Gastrocnemius medialis (tissue), 4 donors: Measurements from ENCODE around the gene CNKSR2. TPM values are rescaled to one million over a fixed set of nuclear protein-coding genes. Genes with fewer than 3 reads are reported as not detected.

ENCODE experiments used
- ATAC-seq, 2 donors: fragments of 150-250 bp; one replicate each; pipeline ENCODE4 v1.9.1; 2016
- DNase-seq, 2 donors: peaks; one replicate each; pipeline ENCODE4 v3.0.0-alpha.2; 2019
- H3K27ac ChIP-seq, 4 donors: fragments of 200-600 bp; sonication (generic); 1 replicate in 1 of 4; 2 replicates in 3 of 4; pipeline ENCODE4 v1.5.1; 2016 to 2018; ENCODE audit warnings: mild to moderate bottlenecking in 2 of 4, moderate library complexity in 1 of 4
- H3K27me3 ChIP-seq, 3 donors: fragments of 200-600 bp; sonication (generic) in 2 of 3; 1 replicate in 1 of 3; 2 replicates in 2 of 3; pipeline versions ENCODE4 v1.5.1 to v1.6.0; 2016 to 2019; ENCODE audit warnings: mild to moderate bottlenecking in 1 of 3, moderate library complexity in 1 of 3
- H3K36me3 ChIP-seq, 2 donors: fragments of 200-600 bp; sonication (generic) in 1 of 2; one replicate each; pipeline ENCODE4 v1.5.1; 2017 to 2018
- H3K4me1 ChIP-seq, 2 donors: fragments of 200-600 bp; sonication (generic) in 1 of 2; one replicate each; pipeline ENCODE4 v1.5.1; 2016 to 2017; ENCODE audit warnings: mild to moderate bottlenecking in 2 of 2
- H3K4me3 ChIP-seq, 4 donors: fragments of 200-600 bp; sonication (generic) in 3 of 4; 1 replicate in 1 of 4; 2 replicates in 3 of 4; pipeline ENCODE4 v1.5.1; 2016 to 2019; ENCODE audit warnings: mild to moderate bottlenecking in 2 of 4
- H3K9me3 ChIP-seq, 3 donors: fragments of 200-600 bp; sonication (generic) in 2 of 3; 1 replicate in 1 of 3; 2 replicates in 2 of 3; pipeline ENCODE4 v1.5.1; 2016 to 2019
- CTCF ChIP-seq, 5 experiments: fragments of 450-650 bp in 3 of 5; fragments of 200-600 bp in 2 of 5; sonication (generic) in 2 of 5; IDR thresholded peaks in 4 of 5; conservative IDR thresholded peaks in 1 of 5; 1 replicate in 4 of 5; 2 replicates in 1 of 5; pipeline ENCODE4 v1.5.1; 2016 to 2019; ENCODE audit warnings: antibody characterized with exemption in 5 of 5, mild to moderate bottlenecking in 3 of 5, moderate library complexity in 3 of 5
- POLR2A ChIP-seq, 2 donors: fragments of 450-650 bp; IDR thresholded peaks; one replicate each; pipeline ENCODE4 v1.6.1; 2017; ENCODE audit warnings: antibody characterized with exemption in 2 of 2, mild to moderate bottlenecking in 2 of 2, moderate library complexity in 2 of 2
- in situ Hi-C, 4 donors: fragments of 200-750 bp; cut with MboI; loops; one replicate each; pipeline versions ENCODE4 v1.15.0 to v1.8.0; 2017; ENCODE audit warnings: low sequenced_read_pairs in 4 of 4
- intact Hi-C: fragments of 100-400 bp; cut with DNase I; formaldehyde crosslinking; loops from one replicate; pipeline ENCODE4 v1.15.1; 2023; ENCODE audit warnings: low total_unique reads
- total RNA-seq, 4 donors: library from RNA; depleted of rRNA; stranded (reverse); fragments of >200 nt; gene quantifications; one replicate each; pipeline versions ENCODE4 v1.1.0 to v1.2.3, GENCODE V29; 2016

The CNKSR2 gene
- total RNA-seq, 4 donors from 2014 or later: 0.44 to 8.7 (median 3.0) TPM

- intact Hi-C loops (loop anchor here (10.0 kb wide), 1 partner anchor 852 kb away; no protein-coding TSS in a partner anchor), in situ Hi-C loops (no loop called here)
- DNase-seq (no peak), ATAC-seq (no peak)
- Histone ChIP-seq H3K9me3 (no peaks in the 10 kb centered on the region), H3K36me3 (no peaks in the 10 kb centered on the region), H3K4me3 (no peak overlapping the region), H3K4me1 (peaks cover 0 to 7% of the 10 kb centered on the region in 2 donors), H3K27me3 (peaks cover 7 to 32% (median 25%) of the 10 kb centered on the region in 3 donors), H3K27ac (no peak overlapping the region)
- TF ChIP-seq POLR2A (IDR thresholded peaks at IDR 0.05) (no peak), CTCF (IDR thresholded peaks at IDR 0.05 in 4 of 5, conservative IDR thresholded peaks at IDR 0.05 in 1 of 5) (no peak)
These were observed 2.4 kb downstream of the CNKSR2 start for GRCh38 chrX:21376636-21377035.

- in situ Hi-C loops (no loop called here), intact Hi-C loops (loop anchor here (10.0 kb wide), 1 partner anchor 855 kb away; no protein-coding TSS in a partner anchor)
- ATAC-seq (no peak), DNase-seq (no peak)
- Histone ChIP-seq H3K4me1 (peaks cover 0 to 1% of the 10 kb centered on the region in 2 donors), H3K36me3 (no peaks in the 10 kb centered on the region), H3K9me3 (no peaks in the 10 kb centered on the region), H3K27me3 (peaks cover 7 to 25% (median 18%) of the 10 kb centered on the region in 3 donors), H3K27ac (no peak overlapping the region), H3K4me3 (no peak overlapping the region)
- TF ChIP-seq POLR2A (IDR thresholded peaks at IDR 0.05) (no peak), CTCF (IDR thresholded peaks at IDR 0.05 in 4 of 5, conservative IDR thresholded peaks at IDR 0.05 in 1 of 5) (no peak)
These were observed 5.8 kb downstream of the CNKSR2 start for GRCh38 chrX:21379991-21380390.

GRCh38 chrX:21382715-21383114 lies 8.5 kb downstream of the CNKSR2 start:
- intact Hi-C loops (no loop called here), in situ Hi-C loops (no loop called here)
- no peaks in the 10 kb centered on the region for H3K9me3 ChIP-seq
- H3K36me3 ChIP-seq: no peaks in the 10 kb centered on the region
- DNase-seq: no peak
- TF ChIP-seq CTCF (IDR thresholded peaks at IDR 0.05 in 4 of 5, conservative IDR thresholded peaks at IDR 0.05 in 1 of 5) (peak in 1 of 5 experiments; percentile 23), POLR2A (IDR thresholded peaks at IDR 0.05) (no peak)
- H3K4me1 ChIP-seq: no peaks in the 10 kb centered on the region
- no peak overlapping the region for H3K27ac ChIP-seq
- ATAC-seq: no peak
- peaks cover 0 to under 1% (median 0%) of the 10 kb centered on the region in 3 donors for H3K27me3 ChIP-seq
- H3K4me3 ChIP-seq: no peak overlapping the region

- intact Hi-C loops (no loop called here), in situ Hi-C loops (no loop called here)
- DNase-seq (no peak), ATAC-seq (no peak)
- H3K36me3 ChIP-seq: no peaks in the 10 kb centered on the region
- no peaks in the 10 kb centered on the region for H3K27me3 ChIP-seq
- H3K9me3 ChIP-seq: no peaks in the 10 kb centered on the region
- no peak overlapping the region for H3K4me3 ChIP-seq
- TF ChIP-seq CTCF (IDR thresholded peaks at IDR 0.05 in 4 of 5, conservative IDR thresholded peaks at IDR 0.05 in 1 of 5) (no peak), POLR2A (IDR thresholded peaks at IDR 0.05) (no peak)
- no peaks in the 10 kb centered on the region for H3K4me1 ChIP-seq
- H3K27ac ChIP-seq: no peak overlapping the region
These were observed 9.3 kb downstream of the CNKSR2 start for GRCh38 chrX:21383546-21383945.

- no peak overlapping the region for H3K4me3 ChIP-seq
- in situ Hi-C loops: no loop called here
- no peaks in the 10 kb centered on the region for H3K4me1 ChIP-seq
- intact Hi-C loops: no loop called here
- DNase-seq (no peak), ATAC-seq (no peak)
- TF ChIP-seq CTCF (IDR thresholded peaks at IDR 0.05 in 4 of 5, conservative IDR thresholded peaks at IDR 0.05 in 1 of 5): no peak
- TF ChIP-seq POLR2A (IDR thresholded peaks at IDR 0.05): no peak
- H3K27me3 ChIP-seq: no peaks in the 10 kb centered on the region
- H3K36me3 ChIP-seq: no peaks in the 10 kb centered on the region
- no peaks in the 10 kb centered on the region for H3K9me3 ChIP-seq
- no peak overlapping the region for H3K27ac ChIP-seq
These were observed 10.0 kb downstream of the CNKSR2 start for GRCh38 chrX:21384178-21384577.
